Psoas muscle (tissue), 8 donors: ENCODE measurements around the gene SLC44A1. TPM values are rescaled to one million over a fixed set of nuclear protein-coding genes. Genes with fewer than 3 reads are reported as not detected.

Experiments used
- ATAC-seq, 4 donors: fragments of 200-7000 bp; cut with Tn5 transposase; one replicate each; pipeline ENCODE4 v1.9.1; 2020; ENCODE audit warnings: moderate library complexity in 3 of 4, mild to moderate bottlenecking in 2 of 4
- DNase-seq, 2 donors: peaks; one replicate each; pipeline ENCODE4 v3.0.0-alpha.2; 2020
- H3K27ac ChIP-seq: fragments of 200-600 bp; one replicate; pipeline ENCODE4 v1.8.0; 2022
- H3K27me3 ChIP-seq, 3 donors: fragments of 200-600 bp in 1 of 3; one replicate each; pipeline versions ENCODE4 v1.6.1 to v1.8.0; 2013 to 2022; ENCODE audit warnings: low read length in 2 of 3, mild to moderate bottlenecking in 2 of 3, moderate library complexity in 1 of 3; ENCODE audit not compliant: insufficient read depth in 3 of 3
- H3K36me3 ChIP-seq, 2 donors: fragments of 200-600 bp in 1 of 2; one replicate each; pipeline versions ENCODE4 v1.6.1 to v1.8.0; 2013 to 2022; ENCODE audit warnings: low read depth in 1 of 2, mild to moderate bottlenecking in 1 of 2, moderate library complexity in 1 of 2; ENCODE audit not compliant: insufficient read depth in 1 of 2
- H3K4me1 ChIP-seq: fragments of 200-600 bp; one replicate; pipeline ENCODE4 v1.8.0; 2022
- H3K4me3 ChIP-seq: fragments of 200-600 bp; one replicate; pipeline ENCODE4 v1.8.0; 2022; ENCODE audit warnings: mild to moderate bottlenecking
- H3K9me3 ChIP-seq: fragments of 200-600 bp; one replicate; pipeline ENCODE4 v1.8.0; 2022
- WGBS, 3 donors: extraction: QIAGEN DNeasy Blood & Tissue Kit; methylation state at CpG; one replicate each; pipeline versions ENCODE4 v1.1.6 to v1.1.7; 2013; 5-methylcytosine and 5-hydroxymethylcytosine counted together
- intact Hi-C, 2 donors: fragments of 100-400 bp; cut with DNase I; formaldehyde crosslinking; loops; one replicate each; pipeline versions ENCODE4 v1.11.0 to v1.14.2; 2022
- polyA plus RNA-seq, 3 donors: library from polyadenylated mRNA; stranded (reverse); fragments of 200-250 nt; gene quantifications; one replicate each; pipeline ENCODE4 v1.2.3, GENCODE V29; 2013
- total RNA-seq, 4 donors: library from RNA; stranded (reverse); fragmentation: NEBNext Ultra II Directional in 2 of 4; extraction: Animal tissue kit (Norgen Biotek cat#: 25700) in 2 of 4; gene quantifications; one replicate each; pipeline versions ENCODE4 v1.2.1 to v1.2.4, GENCODE V29; 2021 to 2023
- TF ChIP-seq, protein P1 (sequence below): fragments of 200-600 bp; IDR thresholded peaks from one replicate; pipeline ENCODE4 v1.8.0; 2022; ENCODE audit warnings: antibody characterized with exemption
- donor health status: healthy with polysubstance abuse.
- donor health status: DM: no; HTN: no; CAD: no; lungs with moderate emphysema.
- donor health status: Bipolar disorder and iron deficiency.
- donor health status: healthy.
- donor health status: DM: yes; HTN: yes; CAD: no.
- donor health status: DM: no; HTN: no; CAD: no.
- donor health status: DM: no; HTN: no; CAD: no.
- donor health status: DM: yes; HTN: yes; CAD: no.

The SLC44A1 gene
- total and polyA plus RNA-seq, 7 donors: 3.3 to 18.9 (median 7.0) TPM

DNA sequence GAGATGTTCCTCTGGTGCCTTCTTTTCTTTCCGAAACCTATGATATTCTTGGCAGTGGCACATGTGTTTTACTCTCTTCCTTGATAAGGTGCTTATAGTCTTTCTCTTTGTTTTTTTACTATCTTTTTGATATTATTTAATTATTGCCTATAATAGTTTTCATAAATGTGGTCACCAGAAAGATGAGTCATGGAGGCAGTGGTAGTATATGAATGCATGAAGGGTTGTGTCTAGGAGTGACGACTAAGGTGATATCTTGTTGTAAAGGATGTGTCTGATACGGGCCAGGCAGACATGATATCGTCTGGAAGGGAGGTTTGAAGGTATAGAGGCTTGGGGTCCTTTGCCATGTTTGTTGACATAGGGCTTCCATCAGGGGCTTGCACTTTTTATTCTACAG, 36.8 kb downstream of the SLC44A1 start:
- Histone ChIP-seq H3K4me1 (no peaks in the 10 kb centered on the region), H3K36me3 (no peaks in the 10 kb centered on the region), H3K27ac (no peak overlapping the region), H3K9me3 (no peaks in the 10 kb centered on the region), H3K27me3 (no peaks in the 10 kb centered on the region), H3K4me3 (no peak overlapping the region)
- TF ChIP-seq, protein P1, sequence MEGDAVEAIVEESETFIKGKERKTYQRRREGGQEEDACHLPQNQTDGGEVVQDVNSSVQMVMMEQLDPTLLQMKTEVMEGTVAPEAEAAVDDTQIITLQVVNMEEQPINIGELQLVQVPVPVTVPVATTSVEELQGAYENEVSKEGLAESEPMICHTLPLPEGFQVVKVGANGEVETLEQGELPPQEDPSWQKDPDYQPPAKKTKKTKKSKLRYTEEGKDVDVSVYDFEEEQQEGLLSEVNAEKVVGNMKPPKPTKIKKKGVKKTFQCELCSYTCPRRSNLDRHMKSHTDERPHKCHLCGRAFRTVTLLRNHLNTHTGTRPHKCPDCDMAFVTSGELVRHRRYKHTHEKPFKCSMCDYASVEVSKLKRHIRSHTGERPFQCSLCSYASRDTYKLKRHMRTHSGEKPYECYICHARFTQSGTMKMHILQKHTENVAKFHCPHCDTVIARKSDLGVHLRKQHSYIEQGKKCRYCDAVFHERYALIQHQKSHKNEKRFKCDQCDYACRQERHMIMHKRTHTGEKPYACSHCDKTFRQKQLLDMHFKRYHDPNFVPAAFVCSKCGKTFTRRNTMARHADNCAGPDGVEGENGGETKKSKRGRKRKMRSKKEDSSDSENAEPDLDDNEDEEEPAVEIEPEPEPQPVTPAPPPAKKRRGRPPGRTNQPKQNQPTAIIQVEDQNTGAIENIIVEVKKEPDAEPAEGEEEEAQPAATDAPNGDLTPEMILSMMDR: no peak
- intact Hi-C loops: no loop called here
- ATAC-seq: no peak
- DNase-seq: no peak
- 94 to 96% (median 95%) methylated on average over 4 of the region's 4 CpGs for WGBS, 3 donors

- 92 to 100% (median 97%) methylated on average over 1 of the region's 1 CpG for WGBS, 3 donors
- TF ChIP-seq, protein P1: no peak
- H3K27me3 ChIP-seq: no peaks in the 10 kb centered on the region
- DNase-seq: no peak
- intact Hi-C loops: no loop called here
- H3K27ac ChIP-seq: no peak overlapping the region
- no peaks in the 10 kb centered on the region for H3K4me1 ChIP-seq
- no peak for ATAC-seq
- no peak overlapping the region for H3K4me3 ChIP-seq
- no peaks in the 10 kb centered on the region for H3K9me3 ChIP-seq
- no peaks in the 10 kb centered on the region for H3K36me3 ChIP-seq
Observed at GRCh38 chr9:105281926-105282325, 37.5 kb downstream of the SLC44A1 start.

DNA sequence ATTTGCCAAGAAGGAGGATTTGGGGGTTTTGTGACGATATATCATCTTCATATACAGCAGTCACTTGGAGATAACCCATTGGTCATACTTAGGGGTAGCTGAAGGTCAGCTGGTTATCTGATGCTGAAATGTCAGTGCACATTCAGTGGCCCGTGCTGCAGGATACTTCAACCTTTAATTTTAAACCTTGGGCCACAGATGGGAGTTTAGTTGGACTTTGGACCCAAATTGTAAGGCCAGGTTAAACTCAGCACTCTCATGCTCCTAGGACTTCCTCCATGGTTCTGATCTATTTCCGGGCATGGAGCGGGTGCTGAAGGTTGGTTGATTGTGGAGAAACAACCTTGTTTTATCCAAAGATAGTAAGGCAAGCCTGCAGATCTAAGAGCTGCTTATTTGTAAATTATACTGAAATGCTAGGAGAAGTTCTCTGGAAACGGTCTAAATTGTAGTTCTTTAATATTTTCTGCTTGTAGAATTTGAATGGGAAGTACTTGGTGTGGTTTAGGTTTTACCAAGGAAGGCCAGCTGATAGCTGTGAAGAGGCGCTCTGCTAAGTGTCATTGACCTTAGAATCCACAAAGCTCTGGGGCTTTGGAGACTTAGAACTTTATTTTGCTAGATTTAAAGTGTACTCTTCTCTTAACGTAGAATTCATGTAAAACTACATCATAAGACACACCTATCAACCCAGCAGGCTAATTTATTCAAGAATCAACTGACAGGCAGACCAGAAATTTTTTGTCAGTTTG, 38.6 kb downstream of the SLC44A1 start:
- Histone ChIP-seq H3K36me3 (no peaks in the 10 kb centered on the region), H3K9me3 (no peaks in the 10 kb centered on the region), H3K27ac (no peak overlapping the region), H3K27me3 (no peaks in the 10 kb centered on the region), H3K4me1 (no peaks in the 10 kb centered on the region), H3K4me3 (no peak overlapping the region)
- WGBS, 3 donors: 85 to 88% (median 88%) methylated on average over 7 of the region's 7 CpGs
- intact Hi-C loops: no loop called here
- TF ChIP-seq, protein P1: no peak
- ATAC-seq: no peak
- DNase-seq: no peak

DNA sequence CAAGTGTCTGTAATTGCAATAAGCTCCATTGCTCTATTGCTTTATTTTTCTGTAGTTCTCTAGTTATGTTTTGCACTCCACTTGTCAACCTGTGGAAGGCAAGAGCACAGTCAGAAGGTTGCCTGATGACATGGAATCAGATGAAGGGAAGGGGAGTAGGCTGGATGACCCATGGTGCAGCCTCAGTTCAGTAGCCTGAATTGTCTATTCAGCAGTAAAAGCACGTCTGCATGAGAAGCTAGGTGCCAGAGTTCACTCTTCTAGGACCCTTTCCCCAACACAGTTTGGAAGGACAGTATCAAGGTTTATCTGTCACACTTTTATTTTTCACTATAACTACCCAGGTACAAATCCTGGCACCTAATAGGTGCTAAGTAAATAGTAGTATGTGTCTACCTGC, 39.3 kb downstream of the SLC44A1 start:
- intact Hi-C loops: no loop called here
- 71 to 96% (median 80%) methylated on average over 1 of the region's 1 CpG for WGBS, 3 donors
- H3K9me3 ChIP-seq: no peaks in the 10 kb centered on the region
- H3K27ac ChIP-seq: no peak overlapping the region
- no peaks in the 10 kb centered on the region for H3K4me1 ChIP-seq
- no peaks in the 10 kb centered on the region for H3K27me3 ChIP-seq
- no peaks in the 10 kb centered on the region for H3K36me3 ChIP-seq
- TF ChIP-seq, protein P1: no peak
- DNase-seq (no peak), ATAC-seq (no peak)
- no peak overlapping the region for H3K4me3 ChIP-seq

DNA sequence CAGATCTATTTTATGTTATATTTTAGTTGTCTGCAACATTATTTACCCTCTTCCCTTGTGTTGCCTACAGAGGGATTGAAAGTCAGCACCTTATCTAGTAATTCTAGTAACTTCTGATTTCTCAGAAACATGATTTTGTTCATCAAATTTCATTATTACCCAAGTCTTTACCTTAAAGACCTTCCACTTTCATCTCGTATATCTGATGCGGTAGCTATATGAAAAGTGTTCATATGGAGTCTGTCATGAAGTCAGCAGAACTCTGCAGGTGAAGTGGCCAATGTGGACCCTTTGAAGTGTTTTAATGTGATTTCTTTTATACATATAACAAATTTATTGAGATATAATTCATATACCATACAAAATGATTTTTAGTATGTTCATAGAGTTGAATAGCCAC, 40.0 kb downstream of the SLC44A1 start:
- 75 to 97% (median 96%) methylated on average over 2 of the region's 2 CpGs for WGBS, 3 donors
- H3K4me1 ChIP-seq: no peaks in the 10 kb centered on the region
- H3K27me3 ChIP-seq: no peaks in the 10 kb centered on the region
- intact Hi-C loops: no loop called here
- no peaks in the 10 kb centered on the region for H3K36me3 ChIP-seq
- no peak for DNase-seq
- H3K4me3 ChIP-seq: no peak overlapping the region
- no peak for ATAC-seq
- TF ChIP-seq, protein P1: no peak
- H3K27ac ChIP-seq: no peak overlapping the region
- H3K9me3 ChIP-seq: no peaks in the 10 kb centered on the region
